HL-60 (cell line): Measurements from ENCODE around the gene VOPP1.

Source experiments
- DNase-seq, 2 experiments: peaks; one replicate each; pipeline ENCODE4 v3.0.0-alpha.2; 2010 to 2020; ENCODE audit warnings: low read depth in 1 of 2, low spot score in 1 of 2
- H3K27ac ChIP-seq: fragments of 250-450 bp; sonication (Bioruptor Pico); replicated peaks from 2 replicates; pipeline ENCODE4 v1.5.1; 2020; ENCODE audit warnings: mild to moderate bottlenecking, moderate library complexity
- H3K27me3 ChIP-seq: fragments of 250-450 bp; sonication (Bioruptor Pico); 2 replicates; pipeline ENCODE4 v1.5.1; 2021; ENCODE audit warnings: mild to moderate bottlenecking, moderate library complexity; ENCODE audit not compliant: insufficient read depth, poor library complexity, severe bottlenecking
- H3K4me3 ChIP-seq: replicated peaks from 2 replicates; pipeline ENCODE4 v1.5.1; 2011; ENCODE audit warnings: mild to moderate bottlenecking, control low read depth, low read length; ENCODE audit not compliant: insufficient read depth
- GABPA ChIP-seq: IDR thresholded peaks from 2 replicates; pipeline ENCODE4 v1.6.1; 2012; ENCODE audit warnings: low read depth
- POLR2AphosphoS5 ChIP-seq: IDR thresholded peaks from 2 replicates; pipeline ENCODE4 v1.6.1; 2012; ENCODE audit warnings: low read depth
- SPI1 ChIP-seq: IDR thresholded peaks from 2 replicates; pipeline ENCODE4 v1.6.1; 2012; ENCODE audit warnings: low read depth, mild to moderate bottlenecking, borderline replicate concordance
- TF ChIP-seq, protein P1 (sequence below): IDR thresholded peaks from one replicate; pipeline ENCODE4 v1.5.1; 2011; ENCODE audit warnings: low read length, control low read depth, inconsistent platforms; ENCODE audit not compliant: insufficient read depth
- TF ChIP-seq, protein P2 (sequence below): IDR thresholded peaks from 2 replicates; pipeline ENCODE4 v1.6.1; 2012; ENCODE audit warnings: low read depth; ENCODE audit not compliant: insufficient replicate concordance

VOPP1 gene

GRCh38 chr7:55501611-55502010 is 70.7 kb downstream of the VOPP1 start:
- H3K27ac ChIP-seq: no peak overlapping the region
- no peak overlapping the region for H3K4me3 ChIP-seq
- TF ChIP-seq, protein P1, sequence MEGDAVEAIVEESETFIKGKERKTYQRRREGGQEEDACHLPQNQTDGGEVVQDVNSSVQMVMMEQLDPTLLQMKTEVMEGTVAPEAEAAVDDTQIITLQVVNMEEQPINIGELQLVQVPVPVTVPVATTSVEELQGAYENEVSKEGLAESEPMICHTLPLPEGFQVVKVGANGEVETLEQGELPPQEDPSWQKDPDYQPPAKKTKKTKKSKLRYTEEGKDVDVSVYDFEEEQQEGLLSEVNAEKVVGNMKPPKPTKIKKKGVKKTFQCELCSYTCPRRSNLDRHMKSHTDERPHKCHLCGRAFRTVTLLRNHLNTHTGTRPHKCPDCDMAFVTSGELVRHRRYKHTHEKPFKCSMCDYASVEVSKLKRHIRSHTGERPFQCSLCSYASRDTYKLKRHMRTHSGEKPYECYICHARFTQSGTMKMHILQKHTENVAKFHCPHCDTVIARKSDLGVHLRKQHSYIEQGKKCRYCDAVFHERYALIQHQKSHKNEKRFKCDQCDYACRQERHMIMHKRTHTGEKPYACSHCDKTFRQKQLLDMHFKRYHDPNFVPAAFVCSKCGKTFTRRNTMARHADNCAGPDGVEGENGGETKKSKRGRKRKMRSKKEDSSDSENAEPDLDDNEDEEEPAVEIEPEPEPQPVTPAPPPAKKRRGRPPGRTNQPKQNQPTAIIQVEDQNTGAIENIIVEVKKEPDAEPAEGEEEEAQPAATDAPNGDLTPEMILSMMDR: no peak
- TF ChIP-seq POLR2AphosphoS5 (no peak), GABPA (no peak), SPI1 (no peak)
- TF ChIP-seq, protein P2, sequence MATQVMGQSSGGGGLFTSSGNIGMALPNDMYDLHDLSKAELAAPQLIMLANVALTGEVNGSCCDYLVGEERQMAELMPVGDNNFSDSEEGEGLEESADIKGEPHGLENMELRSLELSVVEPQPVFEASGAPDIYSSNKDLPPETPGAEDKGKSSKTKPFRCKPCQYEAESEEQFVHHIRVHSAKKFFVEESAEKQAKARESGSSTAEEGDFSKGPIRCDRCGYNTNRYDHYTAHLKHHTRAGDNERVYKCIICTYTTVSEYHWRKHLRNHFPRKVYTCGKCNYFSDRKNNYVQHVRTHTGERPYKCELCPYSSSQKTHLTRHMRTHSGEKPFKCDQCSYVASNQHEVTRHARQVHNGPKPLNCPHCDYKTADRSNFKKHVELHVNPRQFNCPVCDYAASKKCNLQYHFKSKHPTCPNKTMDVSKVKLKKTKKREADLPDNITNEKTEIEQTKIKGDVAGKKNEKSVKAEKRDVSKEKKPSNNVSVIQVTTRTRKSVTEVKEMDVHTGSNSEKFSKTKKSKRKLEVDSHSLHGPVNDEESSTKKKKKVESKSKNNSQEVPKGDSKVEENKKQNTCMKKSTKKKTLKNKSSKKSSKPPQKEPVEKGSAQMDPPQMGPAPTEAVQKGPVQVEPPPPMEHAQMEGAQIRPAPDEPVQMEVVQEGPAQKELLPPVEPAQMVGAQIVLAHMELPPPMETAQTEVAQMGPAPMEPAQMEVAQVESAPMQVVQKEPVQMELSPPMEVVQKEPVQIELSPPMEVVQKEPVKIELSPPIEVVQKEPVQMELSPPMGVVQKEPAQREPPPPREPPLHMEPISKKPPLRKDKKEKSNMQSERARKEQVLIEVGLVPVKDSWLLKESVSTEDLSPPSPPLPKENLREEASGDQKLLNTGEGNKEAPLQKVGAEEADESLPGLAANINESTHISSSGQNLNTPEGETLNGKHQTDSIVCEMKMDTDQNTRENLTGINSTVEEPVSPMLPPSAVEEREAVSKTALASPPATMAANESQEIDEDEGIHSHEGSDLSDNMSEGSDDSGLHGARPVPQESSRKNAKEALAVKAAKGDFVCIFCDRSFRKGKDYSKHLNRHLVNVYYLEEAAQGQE: no peak
- no peak for DNase-seq
- H3K27me3 ChIP-seq: no peaks in the 10 kb centered on the region

- TF ChIP-seq, protein P2: no peak
- TF ChIP-seq POLR2AphosphoS5 (no peak), GABPA (no peak), SPI1 (no peak)
- TF ChIP-seq, protein P1: no peak
- Histone ChIP-seq H3K27ac (no peak overlapping the region), H3K27me3 (no peaks in the 10 kb centered on the region), H3K4me3 (no peak overlapping the region)
- DNase-seq: no peak
Observed at GRCh38 chr7:55500117-55500756, 72.1 kb downstream of the VOPP1 start.

DNA sequence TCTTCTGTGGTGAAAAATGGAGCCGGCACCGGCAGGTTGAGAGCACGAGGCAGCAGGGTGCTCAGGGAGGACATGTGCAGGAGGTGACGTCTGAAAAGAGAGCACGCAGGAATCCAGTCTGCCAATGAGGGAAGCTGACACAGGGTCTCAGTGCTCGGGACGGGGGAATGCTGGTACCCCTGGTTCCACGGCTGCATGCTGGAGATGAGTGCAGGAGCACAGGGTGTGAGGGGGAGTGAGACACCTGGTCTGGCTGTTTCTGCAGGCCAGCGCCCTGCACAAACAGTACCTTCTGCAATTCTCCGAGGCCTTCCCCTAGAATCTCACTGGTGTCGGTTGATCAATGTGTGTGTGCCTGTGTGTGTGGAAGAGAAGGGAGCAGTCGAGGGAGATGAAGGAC is 72.7 kb downstream of the VOPP1 start:
- no peak overlapping the region for H3K4me3 ChIP-seq
- TF ChIP-seq, protein P1: no peak
- TF ChIP-seq, protein P2: no peak
- TF ChIP-seq SPI1: no peak

More for the DNA sequence above, 72.7 kb downstream of the VOPP1 start:
- no peak overlapping the region for H3K27ac ChIP-seq
- no peak for DNase-seq
- no peaks in the 10 kb centered on the region for H3K27me3 ChIP-seq
